ENCODE results near the gene NHLRC4.
A peak's percentile ranks its signal among the peaks of the same experiment; 100 is the strongest.

Gene NHLRC4

DNA sequence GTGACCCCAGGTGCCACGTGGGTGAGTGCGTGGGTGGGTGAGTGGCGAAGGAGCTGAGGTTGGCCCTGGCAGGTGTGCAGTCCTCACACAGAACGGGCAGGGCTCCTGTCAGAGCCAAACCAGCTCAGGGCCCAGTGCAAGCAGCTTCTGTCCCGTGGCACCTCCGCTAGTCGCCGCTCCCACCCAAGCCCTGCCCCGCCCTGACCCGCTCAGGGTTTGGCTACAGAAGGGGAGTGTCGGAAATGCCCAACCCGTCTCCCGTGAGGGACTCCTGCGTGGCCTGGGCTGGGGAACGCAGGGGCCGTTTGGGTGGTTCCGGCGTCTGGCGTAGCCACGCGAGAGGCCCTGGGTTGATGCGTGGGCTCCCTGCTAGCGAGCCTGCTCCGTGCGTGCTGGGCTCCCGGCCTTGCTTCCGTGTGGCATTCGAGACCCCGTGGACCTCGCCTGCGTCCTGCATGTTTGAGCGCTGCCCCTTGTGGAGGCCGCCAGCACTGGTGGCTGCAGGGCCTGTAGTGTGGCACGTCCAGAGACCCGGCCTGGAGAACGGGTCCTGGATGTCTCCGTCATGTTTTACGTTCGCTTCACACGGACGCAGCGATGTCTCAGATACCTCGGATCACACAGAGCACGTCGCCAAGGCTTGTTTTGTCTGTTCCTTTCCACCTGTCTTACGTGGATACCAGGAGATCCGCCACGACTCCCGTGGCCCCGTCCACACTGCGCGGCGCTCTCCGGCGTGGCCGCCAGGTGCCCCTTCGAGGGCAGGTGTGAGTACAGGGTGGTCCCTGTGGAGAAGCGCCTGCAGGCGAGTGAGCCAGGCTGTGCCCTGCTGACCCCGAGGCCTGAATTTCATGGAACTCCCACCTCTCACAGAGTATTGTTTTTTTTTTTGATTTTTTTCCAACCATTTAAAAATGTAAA is 29.1 kb upstream of the NHLRC4 start:
- Mint-ChIP-seq H3K4me1 (peaks cover 5% of the 10 kb centered on the region), H3K9me3 (no peaks in the 10 kb centered on the region), H3K4me3 (no peak overlapping the region), H3K27me3 (no peaks in the 10 kb centered on the region), H3K36me3 (peaks cover 5% of the 10 kb centered on the region), H3K27ac (no peak overlapping the region)
- CTCF ChIA-PET, result interaction anchor here (1.1 kb wide), 1 partner anchor 9 kb away, joined by 4 read pairs; no protein-coding TSS in a partner anchor
- no peak for DNase-seq

- H3K9me3 Mint-ChIP-seq, result no peaks in the 10 kb centered on the region
- peaks cover 5% of the 10 kb centered on the region for H3K4me1 Mint-ChIP-seq
- H3K27ac Mint-ChIP-seq, result no peak overlapping the region
- no peak for DNase-seq
- peaks cover 5% of the 10 kb centered on the region for H3K36me3 Mint-ChIP-seq
- CTCF ChIA-PET, result no interaction called here
- H3K4me3 Mint-ChIP-seq, result no peak overlapping the region
- no peaks in the 10 kb centered on the region for H3K27me3 Mint-ChIP-seq
Observed at GRCh38 chr16:539901-540530, 26.8 kb upstream of the NHLRC4 start.

DNA sequence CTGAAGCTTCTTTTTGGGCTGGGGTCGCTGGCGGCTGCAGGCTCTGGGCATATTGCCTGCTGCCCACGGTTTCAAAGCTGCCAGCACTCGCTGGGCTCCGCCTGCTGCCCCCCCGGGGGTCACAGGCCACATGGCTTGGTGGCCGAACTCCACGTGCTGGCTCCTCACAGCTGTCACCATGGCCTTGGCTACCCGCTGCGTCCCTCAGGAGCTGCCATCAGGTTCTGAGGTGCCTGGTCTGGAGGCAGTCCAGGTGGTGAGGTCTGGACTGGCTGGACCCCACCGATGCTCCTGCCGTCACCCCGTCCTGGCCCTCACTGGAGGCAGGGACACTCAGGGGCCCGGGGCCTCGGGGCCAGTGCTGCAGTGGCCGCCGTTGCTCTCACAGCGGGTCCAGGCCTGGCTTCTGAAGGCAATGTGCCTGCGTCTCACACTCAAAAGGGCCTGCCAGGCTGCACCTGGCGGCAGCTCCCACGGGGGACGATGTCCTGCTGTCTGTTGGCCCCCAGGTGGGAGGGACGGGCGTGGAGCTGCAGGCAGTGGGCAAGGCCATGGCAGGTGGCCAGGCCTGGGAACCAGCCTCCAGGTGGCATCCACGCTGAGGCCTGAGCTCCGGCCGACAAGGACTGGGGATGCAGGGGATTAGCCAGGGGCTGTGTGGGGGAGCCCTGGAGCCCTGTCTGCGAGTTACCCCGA is 26.0 kb upstream of the NHLRC4 start:
- Mint-ChIP-seq H3K4me1 (peaks cover 5% of the 10 kb centered on the region), H3K36me3 (peaks cover 5% of the 10 kb centered on the region), H3K4me3 (no peak overlapping the region), H3K9me3 (no peaks in the 10 kb centered on the region), H3K27me3 (no peaks in the 10 kb centered on the region), H3K27ac (no peak overlapping the region)
- CTCF ChIA-PET, result interaction anchor here (0.7 kb wide), 1 partner anchor 434 kb away, joined by 3 read pairs; no protein-coding TSS in a partner anchor
- no peak for DNase-seq

GRCh38 chr16:543301-544164 is 23.3 kb upstream of the NHLRC4 start:
- CTCF ChIA-PET, result no interaction called here
- DNase-seq, result no peak
- no peaks in the 10 kb centered on the region for H3K9me3 Mint-ChIP-seq
- H3K36me3 Mint-ChIP-seq, result peaks cover 5% of the 10 kb centered on the region
- no peaks in the 10 kb centered on the region for H3K27me3 Mint-ChIP-seq
- no peak overlapping the region for H3K27ac Mint-ChIP-seq
- no peak overlapping the region for H3K4me3 Mint-ChIP-seq
- H3K4me1 Mint-ChIP-seq, result peaks cover 5% of the 10 kb centered on the region

- H3K36me3 Mint-ChIP-seq, result peaks cover 5% of the 10 kb centered on the region
- H3K4me1 Mint-ChIP-seq, result peaks cover 5% of the 10 kb centered on the region
- no peaks in the 10 kb centered on the region for H3K9me3 Mint-ChIP-seq
- H3K27me3 Mint-ChIP-seq, result no peaks in the 10 kb centered on the region
- DNase-seq, result no peak
- no peak overlapping the region for H3K4me3 Mint-ChIP-seq
- CTCF ChIA-PET, result no interaction called here
- H3K27ac Mint-ChIP-seq, result no peak overlapping the region
Observed at GRCh38 chr16:544517-544916, 22.3 kb upstream of the NHLRC4 start.

DNA sequence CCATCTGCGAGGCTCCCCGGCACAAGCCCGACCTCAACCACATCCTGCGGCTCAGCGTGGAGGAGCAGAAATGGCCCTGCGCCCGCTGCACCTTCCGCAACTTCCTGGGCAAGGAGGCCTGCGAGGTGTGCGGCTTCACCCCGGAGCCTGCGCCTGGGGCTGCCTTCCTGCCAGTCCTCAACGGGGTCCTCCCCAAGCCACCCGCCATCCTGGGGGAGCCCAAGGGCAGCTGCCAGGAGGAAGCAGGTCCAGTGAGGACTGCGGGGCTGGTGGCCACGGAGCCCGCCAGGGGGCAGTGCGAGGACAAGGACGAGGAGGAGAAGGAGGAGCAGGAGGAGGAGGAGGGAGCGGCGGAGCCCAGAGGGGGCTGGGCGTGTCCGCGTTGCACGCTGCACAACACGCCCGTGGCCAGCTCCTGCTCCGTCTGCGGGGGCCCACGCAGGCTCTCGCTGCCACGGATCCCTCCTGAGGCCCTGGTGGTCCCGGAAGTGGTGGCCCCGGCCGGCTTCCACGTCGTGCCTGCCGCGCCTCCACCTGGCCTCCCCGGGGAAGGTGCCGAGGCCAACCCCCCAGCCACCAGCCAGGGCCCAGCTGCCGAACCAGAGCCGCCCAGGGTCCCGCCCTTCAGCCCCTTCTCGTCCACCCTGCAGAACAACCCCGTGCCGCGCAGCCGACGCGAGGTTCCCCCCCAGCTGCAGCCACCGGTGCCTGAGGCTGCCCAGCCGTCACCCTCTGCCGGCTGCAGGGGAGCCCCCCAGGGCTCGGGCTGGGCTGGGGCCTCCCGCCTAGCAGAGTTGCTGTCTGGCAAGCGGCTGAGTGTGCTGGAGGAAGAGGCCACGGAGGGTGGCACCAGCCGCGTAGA is 19.7 kb upstream of the NHLRC4 start:
- H3K27ac Mint-ChIP-seq, result no peak overlapping the region
- H3K4me3 Mint-ChIP-seq, result no peak overlapping the region
- no peaks in the 10 kb centered on the region for H3K9me3 Mint-ChIP-seq
- peaks cover 5% of the 10 kb centered on the region for H3K36me3 Mint-ChIP-seq
- H3K27me3 Mint-ChIP-seq, result no peaks in the 10 kb centered on the region
- DNase-seq, result peak; percentile 61
- CTCF ChIA-PET, result no interaction called here
- peaks cover 4% of the 10 kb centered on the region for H3K4me1 Mint-ChIP-seq

DNA sequence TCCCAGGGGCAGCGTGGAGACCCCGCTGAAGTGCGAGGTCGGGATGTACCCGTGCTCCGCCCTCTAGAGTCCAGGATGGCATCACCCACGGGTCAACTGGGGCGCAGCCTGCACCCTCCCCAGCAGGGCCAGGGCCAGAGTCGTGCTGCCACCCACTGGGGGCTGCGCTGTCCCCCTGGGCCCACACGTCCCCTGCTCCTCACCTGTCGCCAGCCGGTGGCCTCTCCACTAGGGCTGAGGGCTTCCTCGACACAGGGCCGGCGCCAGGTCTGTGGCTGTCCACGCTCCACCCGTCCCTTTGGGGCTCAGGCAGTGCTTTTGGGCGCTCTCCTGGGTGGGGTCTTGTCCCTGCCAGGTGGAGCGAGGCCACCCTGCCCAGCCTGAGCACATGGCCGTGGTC is 18.2 kb upstream of the NHLRC4 start:
- no peak overlapping the region for H3K4me3 Mint-ChIP-seq
- peaks cover 2% of the 10 kb centered on the region for H3K36me3 Mint-ChIP-seq
- CTCF ChIA-PET, result no interaction called here
- DNase-seq, result no peak
- H3K9me3 Mint-ChIP-seq, result no peaks in the 10 kb centered on the region
- H3K27me3 Mint-ChIP-seq, result no peaks in the 10 kb centered on the region
- no peak overlapping the region for H3K27ac Mint-ChIP-seq
- H3K4me1 Mint-ChIP-seq, result no peaks in the 10 kb centered on the region

GRCh38 chr16:549544-550263 is 17.1 kb upstream of the NHLRC4 start:
- Mint-ChIP-seq H3K4me1 (no peaks in the 10 kb centered on the region), H3K27me3 (no peaks in the 10 kb centered on the region), H3K27ac (no peak overlapping the region), H3K36me3 (peaks cover 4% of the 10 kb centered on the region), H3K9me3 (no peaks in the 10 kb centered on the region), H3K4me3 (no peak overlapping the region)
- CTCF ChIA-PET, result no interaction called here
- no peak for DNase-seq

DNA sequence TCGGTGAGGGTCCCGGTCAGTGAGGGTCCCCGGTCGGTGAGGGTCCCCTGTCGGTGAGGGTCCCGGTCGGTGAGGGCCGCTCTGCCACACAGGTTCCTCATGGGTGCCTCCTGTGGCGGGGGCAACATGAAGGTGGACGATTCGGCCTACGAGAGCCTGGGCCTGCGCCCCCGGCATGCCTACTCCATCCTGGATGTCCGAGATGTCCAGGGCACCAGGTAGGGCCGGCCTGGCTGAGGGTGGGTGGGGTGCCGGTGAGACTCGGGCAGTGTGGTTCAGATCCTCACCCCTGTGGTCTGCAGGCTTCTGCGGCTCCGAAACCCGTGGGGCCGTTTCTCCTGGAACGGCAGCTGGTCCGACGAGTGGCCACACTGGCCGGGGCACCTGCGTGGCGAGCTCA is 15.6 kb upstream of the NHLRC4 start:
- Mint-ChIP-seq H3K36me3 (peaks cover 4% of the 10 kb centered on the region), H3K27ac (no peak overlapping the region), H3K4me1 (no peaks in the 10 kb centered on the region), H3K4me3 (no peak overlapping the region), H3K27me3 (no peaks in the 10 kb centered on the region), H3K9me3 (no peaks in the 10 kb centered on the region)
- CTCF ChIA-PET, result no interaction called here
- no peak for DNase-seq

DNA sequence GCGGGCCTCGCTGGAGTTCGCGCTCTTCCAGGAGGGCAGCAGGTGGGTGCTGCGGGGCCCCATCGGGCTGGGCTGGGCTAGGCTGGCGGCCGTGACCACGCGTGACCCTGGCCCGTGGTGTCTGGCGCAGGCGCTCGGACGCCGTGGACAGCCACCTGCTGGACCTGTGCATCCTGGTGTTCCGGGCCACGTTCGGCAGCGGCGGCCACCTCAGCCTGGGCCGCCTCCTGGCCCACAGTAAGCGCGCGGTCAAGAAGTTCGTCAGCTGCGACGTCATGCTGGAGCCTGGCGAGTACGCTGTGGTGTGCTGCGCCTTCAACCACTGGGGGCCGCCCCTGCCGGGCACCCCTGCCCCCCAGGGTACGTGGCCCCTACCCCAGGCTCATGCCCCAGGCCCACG is 14.6 kb upstream of the NHLRC4 start:
- Mint-ChIP-seq H3K36me3 (peaks cover 4% of the 10 kb centered on the region), H3K4me3 (no peak overlapping the region), H3K27me3 (peaks cover under 1% of the 10 kb centered on the region), H3K27ac (no peak overlapping the region), H3K9me3 (no peaks in the 10 kb centered on the region), H3K4me1 (no peaks in the 10 kb centered on the region)
- CTCF ChIA-PET, result no interaction called here
- no peak for DNase-seq

DNA sequence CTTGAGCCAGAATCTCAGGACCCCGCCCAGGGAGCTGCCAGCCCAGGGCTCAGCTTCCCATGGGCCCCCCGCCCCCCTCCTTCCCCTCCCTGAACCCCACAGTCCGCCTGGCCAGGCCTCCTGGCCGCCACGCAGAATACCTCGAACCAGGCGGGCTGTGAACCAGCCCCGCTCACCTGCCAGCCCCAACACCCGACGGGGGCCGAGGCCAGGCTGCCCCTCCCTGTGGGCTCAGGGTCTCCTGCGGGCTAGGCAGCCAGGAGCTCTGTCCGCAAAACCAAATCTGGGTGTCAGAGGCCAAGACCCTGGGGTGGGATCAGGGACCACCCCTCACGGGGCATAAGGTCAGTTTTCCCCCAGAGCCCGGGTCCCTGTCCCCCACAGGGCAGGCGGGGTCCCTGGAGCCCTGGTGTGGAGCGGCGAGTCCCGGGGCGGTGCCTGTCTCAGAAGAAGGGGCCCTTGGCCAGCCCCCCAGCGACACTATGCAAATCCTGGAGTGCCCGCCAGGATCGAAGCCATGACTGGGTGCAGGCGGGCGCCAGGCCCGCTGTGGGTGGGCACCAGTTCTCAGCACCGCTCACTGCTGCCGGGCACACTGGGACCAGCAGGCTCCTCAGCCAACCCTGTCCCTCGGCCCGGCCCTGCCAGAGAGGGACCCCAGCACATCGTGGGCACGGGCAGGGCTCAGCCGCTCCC is 13.1 kb upstream of the NHLRC4 start:
- CTCF ChIA-PET, result no interaction called here
- no peaks in the 10 kb centered on the region for H3K9me3 Mint-ChIP-seq
- H3K36me3 Mint-ChIP-seq, result peaks cover 4% of the 10 kb centered on the region
- no peaks in the 10 kb centered on the region for H3K4me1 Mint-ChIP-seq
- no peak overlapping the region for H3K27ac Mint-ChIP-seq
- H3K27me3 Mint-ChIP-seq, result peaks cover 16% of the 10 kb centered on the region
- no peak overlapping the region for H3K4me3 Mint-ChIP-seq
- DNase-seq, result no peak

GRCh38 chr16:554297-554621 is 12.5 kb upstream of the NHLRC4 start:
- CTCF ChIA-PET, result no interaction called here
- H3K4me1 Mint-ChIP-seq, result no peaks in the 10 kb centered on the region
- no peaks in the 10 kb centered on the region for H3K9me3 Mint-ChIP-seq
- no peak overlapping the region for H3K4me3 Mint-ChIP-seq
- H3K27me3 Mint-ChIP-seq, result peaks cover 21% of the 10 kb centered on the region
- peaks cover 4% of the 10 kb centered on the region for H3K36me3 Mint-ChIP-seq
- H3K27ac Mint-ChIP-seq, result no peak overlapping the region
- DNase-seq, result no peak
